ENCODE results near the gene ANKAR. TPM values are rescaled to one million over a fixed set of nuclear protein-coding genes. Genes with fewer than 3 reads are reported as not detected.

The ANKAR gene
- total RNA-seq, 1 experiment from 2014 or later: 2.0 TPM

GRCh38 chr2:189679226-189679625 lies 4.8 kb downstream of the ANKAR start:
- no peak overlapping the region for H2BK5ac ChIP-seq (ENCODE audit: insufficient read length, low read length)
- Mint-ChIP-seq H3K27ac (no peak overlapping the region), H3K4me1 (peaks cover 5 to 12% of the 10 kb centered on the region in 2 experiments; a peak in 3 of 4 replicates), H3K36me3 (ENCODE audit: insufficient read depth in 1 of 3, low read depth in 3 of 3) (peaks cover 6 to 21% (median 10%) of the 10 kb centered on the region in 3 experiments), H3K27me3 (ENCODE audit: low read depth) (no peaks in the 10 kb centered on the region; the same call in 1 of the 2 replicates), H3K4me3 (no peak overlapping the region), H3K9me3 (peaks cover 7 to 9% of the 10 kb centered on the region in 2 experiments; a peak in 3 of 5 replicates)
- H3K79me2 ChIP-seq (ENCODE audit: insufficient read depth, low read length): no peaks in the 10 kb centered on the region
- H3K79me1 ChIP-seq (ENCODE audit: insufficient read depth, low read depth, low read length, poor library complexity, severe bottlenecking): no peaks in the 10 kb centered on the region
- no peaks in the 10 kb centered on the region for H3K9me3 ChIP-seq (ENCODE audit: control insufficient read depth, low read depth, low read length)
- H3K9ac ChIP-seq (ENCODE audit: extremely low read depth, insufficient read length, low read length): no peak overlapping the region
- H2AK5ac ChIP-seq (ENCODE audit: insufficient read length, low read length): no peak overlapping the region
- no peak overlapping the region for H4K91ac ChIP-seq (ENCODE audit: insufficient read length, low read depth, low read length)
- H3K27me3 ChIP-seq (ENCODE audit: insufficient read depth, low read length): no peaks in the 10 kb centered on the region
- peaks cover 8% of the 10 kb centered on the region for H3K23me2 ChIP-seq (ENCODE audit: insufficient read length, low read depth, low read length, poor library complexity, severe bottlenecking)
- no peaks in the 10 kb centered on the region for H3K4me1 ChIP-seq (ENCODE audit: insufficient read depth, low read length)
- H3K27ac ChIP-seq (ENCODE audit: insufficient read length, low read depth, low read length): no peak overlapping the region
- no peak for TF ChIP-seq CTCF (conservative IDR thresholded peaks at IDR 0.05)
- H3K14ac ChIP-seq (ENCODE audit: insufficient read depth, low read length): no peak overlapping the region
- no peak overlapping the region for H2BK20ac ChIP-seq (ENCODE audit: low read depth, low read length, poor library complexity, severe bottlenecking)
- H2BK15ac ChIP-seq (ENCODE audit: low read depth, low read length): no peak overlapping the region
- H2AFZ ChIP-seq (ENCODE audit: low read length): no peak overlapping the region
- H4K8ac ChIP-seq (replicated peaks; ENCODE audit: insufficient read length, low read depth, low read length): no peak overlapping the region
- no peak overlapping the region for H2BK120ac ChIP-seq (ENCODE audit: low read depth, low read length, poor library complexity, severe bottlenecking)
- H3K4ac ChIP-seq (ENCODE audit: low read depth, low read length): no peak overlapping the region
- H3K56ac ChIP-seq (ENCODE audit: insufficient read length, low read depth, low read length): no peak overlapping the region
- no peaks in the 10 kb centered on the region for H4K20me1 ChIP-seq (ENCODE audit: control insufficient read depth, insufficient read depth, insufficient read length)
- no peak overlapping the region for H2BK12ac ChIP-seq (ENCODE audit: insufficient read length, low read depth, low read length)
- H4K5ac ChIP-seq (ENCODE audit: insufficient read length, low read depth, low read length): no peak overlapping the region
- H3K4me2 ChIP-seq (ENCODE audit: insufficient read depth, insufficient read length, low read length): no peak overlapping the region
- no peak overlapping the region for H3K23ac ChIP-seq (ENCODE audit: insufficient read length, low read depth, low read length)
- H3T11ph ChIP-seq (ENCODE audit: low read length): no peak overlapping the region
- H3K18ac ChIP-seq (ENCODE audit: insufficient read length, low read depth, low read length): no peak overlapping the region
- no peak for DNase-seq
